Fibroblast of peridontal ligament (primary cell): ENCODE results near the gene PIGO.

Experiments
- DNase-seq: peaks from one replicate; pipeline ENCODE4 v3.0.0-alpha.2; 2010; ENCODE audit errors: extremely low read depth

Gene PIGO

DNA sequence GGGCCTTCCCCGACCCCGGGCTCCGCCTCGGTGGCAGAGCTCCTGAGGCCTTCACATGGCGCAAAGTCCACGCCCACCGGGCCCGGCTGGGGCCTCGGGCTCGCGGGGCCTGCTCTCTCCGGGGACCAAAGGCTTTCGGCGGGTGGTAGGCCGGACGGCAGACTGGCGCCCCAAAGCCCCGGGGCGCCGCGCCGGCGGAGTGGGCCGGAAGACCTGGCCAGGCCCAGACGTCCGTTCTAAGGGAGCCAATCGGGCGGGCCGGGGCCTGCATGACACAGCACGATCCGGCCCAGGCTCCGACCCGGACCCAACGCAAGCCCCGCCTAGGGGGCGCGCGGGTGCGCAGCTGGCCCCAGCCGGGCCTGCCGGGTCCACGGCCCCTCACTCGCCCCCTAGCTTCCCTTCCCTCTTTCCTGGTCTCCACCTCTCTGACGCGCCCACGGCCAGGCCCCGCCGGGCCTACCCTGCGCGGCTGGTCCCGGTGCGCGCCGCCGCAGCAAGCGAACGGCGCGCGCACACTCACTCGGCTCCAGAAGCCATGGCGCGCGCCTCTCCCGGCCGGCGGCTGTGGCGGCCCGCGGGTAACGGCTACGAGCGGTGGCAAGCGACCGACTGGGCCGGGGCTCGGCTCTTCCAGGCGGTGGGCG lies 24.5 kb downstream of the PIGO start:
- peak; percentile 81 for DNase-seq

DNA sequence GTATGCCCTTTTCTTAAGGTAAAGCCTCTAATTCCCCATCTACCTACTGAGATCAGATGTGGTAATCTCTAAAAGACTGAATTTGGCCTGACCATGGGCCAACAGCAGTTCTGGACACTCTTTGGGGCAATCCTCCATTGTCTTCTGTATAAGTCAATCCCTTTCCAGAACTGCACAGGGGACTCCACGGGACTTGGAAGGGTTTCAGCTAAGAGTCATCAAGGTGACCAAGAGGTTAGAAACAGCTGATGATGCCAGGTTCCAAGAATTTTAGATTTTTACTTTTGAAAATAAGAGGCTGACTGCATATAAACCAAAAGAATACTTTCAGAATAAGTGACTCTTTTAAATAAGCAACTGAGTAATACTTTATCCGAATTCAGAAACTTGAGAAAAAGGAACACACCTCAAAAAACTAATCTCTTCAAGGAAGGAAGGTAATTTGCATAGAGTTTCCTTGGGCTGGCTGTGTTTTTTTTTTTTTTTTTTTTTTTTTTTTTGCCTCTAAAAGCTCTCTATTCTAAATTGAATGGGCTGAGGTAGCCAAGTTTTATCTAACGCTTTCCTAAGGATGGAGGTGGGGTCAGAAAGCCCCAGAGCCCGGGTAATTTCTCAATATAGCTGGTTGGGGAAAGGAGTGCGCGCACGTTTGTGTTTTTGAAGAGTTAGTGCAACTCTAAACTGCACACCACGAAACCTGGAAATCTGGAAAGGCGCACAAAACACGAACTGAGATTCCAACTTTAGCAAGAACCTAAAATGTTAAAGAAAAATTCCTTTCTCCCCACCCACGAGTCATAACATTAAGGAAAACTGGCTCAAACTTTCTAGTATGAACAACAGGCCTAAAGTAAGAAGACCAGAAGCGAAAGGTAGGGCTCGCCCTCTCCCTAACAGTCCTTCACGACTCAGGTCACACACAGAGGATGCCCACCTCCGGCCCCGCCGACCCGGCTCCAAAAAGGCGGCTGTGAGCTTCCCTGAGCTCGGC lies 25.3 kb downstream of the PIGO start:
- DNase-seq = peak; percentile 18

DNA sequence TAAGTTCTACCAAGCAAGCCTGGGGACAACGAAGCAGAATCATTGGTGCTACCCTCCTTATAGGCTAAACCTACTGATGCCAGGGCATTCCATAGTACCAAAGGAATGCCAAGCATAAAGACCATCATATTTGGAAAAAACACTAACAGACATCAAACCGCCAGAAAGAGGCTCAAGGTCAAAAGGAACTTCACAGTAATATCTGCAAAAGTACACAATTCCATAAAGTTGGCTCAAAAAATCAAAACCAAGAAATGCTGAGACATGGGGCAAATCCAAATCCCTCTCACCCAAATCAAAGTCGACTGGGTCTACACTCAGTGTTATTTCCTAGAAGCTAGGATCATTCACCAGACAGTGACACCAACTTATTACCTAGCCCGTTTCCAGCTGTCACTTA lies 27.4 kb downstream of the PIGO start:
- no peak for DNase-seq

DNA sequence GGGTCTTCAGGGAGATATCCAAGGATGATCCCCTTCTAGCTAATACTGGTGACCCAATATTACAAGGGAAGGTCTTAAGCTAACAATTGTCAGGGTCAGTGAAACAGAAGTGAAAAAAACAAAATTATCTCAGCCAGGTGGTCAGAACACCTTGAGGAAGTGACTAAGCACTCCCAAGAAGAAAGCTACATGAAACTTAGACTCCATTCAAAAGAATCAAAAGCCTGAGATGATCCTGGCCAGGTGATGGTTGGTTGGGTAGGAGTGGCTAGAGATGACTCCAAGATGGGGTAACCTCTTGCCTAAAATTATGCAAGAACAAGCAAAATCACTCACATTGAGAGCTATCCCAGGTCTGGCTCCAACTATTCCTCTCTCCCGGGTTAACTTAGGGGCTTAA lies 29.3 kb downstream of the PIGO start:
- DNase-seq = no peak

DNA sequence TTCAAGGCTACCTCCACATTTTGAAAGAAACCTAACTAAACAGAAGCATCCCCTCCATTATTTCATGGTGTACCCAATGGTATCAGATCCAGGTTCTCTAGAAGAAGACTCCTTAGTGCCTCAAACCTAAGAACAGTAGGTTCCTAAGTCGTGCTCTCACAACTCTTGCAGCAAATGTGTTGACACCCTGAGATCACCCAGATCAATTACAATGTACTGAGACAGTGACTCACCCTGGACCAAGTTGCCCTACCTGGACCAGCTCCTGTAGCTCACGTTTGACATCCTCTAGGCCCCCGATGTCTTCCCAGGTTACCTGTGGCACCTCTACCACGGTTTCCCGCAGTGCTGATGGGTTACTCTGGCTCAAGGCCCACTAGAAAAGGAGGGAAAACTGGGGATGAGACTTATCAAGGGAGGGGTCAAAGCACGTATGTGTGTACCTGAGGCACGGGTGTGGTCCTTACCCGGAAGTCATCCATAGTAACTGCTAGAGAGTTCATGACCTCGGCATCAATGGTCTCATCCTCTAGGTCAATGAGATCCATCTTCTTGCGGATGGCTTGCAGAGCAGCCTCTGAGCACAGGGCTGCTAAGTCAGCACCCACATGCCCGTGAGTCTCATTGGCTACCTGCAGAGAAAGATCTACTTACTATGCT lies 35.7 kb downstream of the PIGO start:
- DNase-seq = no peak

DNA sequence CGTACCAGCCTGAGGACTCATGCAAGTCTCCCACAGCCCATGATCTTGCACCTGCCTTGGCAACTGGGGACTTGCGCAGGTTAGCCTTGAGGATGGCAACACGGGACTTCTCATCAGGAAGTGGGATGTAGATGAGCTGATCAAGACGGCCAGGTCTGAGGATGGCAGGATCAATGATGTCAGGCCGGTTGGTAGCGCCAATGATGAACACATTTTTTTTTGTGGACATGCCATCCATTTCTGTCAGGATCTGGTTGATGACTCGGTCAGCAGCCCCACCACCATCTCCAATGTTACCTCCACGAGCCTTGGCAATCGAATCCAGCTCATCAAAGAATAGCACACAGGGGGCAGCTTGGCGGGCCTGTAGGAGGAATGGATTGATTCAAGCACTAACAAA lies 37.0 kb downstream of the PIGO start:
- no peak for DNase-seq

DNA sequence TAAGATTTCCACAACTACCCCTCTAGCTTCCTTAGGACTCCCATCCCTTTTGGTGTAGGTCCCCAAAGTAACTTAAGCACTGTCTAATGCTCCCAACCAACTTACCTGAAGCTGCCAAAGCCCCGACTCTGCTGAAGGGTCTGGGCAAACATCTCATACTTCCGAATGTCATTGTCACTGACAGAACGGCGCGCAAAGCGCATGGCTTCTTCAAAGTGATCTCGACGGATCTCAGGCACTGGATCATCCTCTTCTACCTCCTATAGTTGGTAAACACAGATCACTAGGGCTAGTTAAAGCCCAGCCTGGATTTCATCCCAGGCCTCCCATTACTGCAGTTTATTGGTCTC lies 39.1 kb downstream of the PIGO start:
- no peak for DNase-seq

DNA sequence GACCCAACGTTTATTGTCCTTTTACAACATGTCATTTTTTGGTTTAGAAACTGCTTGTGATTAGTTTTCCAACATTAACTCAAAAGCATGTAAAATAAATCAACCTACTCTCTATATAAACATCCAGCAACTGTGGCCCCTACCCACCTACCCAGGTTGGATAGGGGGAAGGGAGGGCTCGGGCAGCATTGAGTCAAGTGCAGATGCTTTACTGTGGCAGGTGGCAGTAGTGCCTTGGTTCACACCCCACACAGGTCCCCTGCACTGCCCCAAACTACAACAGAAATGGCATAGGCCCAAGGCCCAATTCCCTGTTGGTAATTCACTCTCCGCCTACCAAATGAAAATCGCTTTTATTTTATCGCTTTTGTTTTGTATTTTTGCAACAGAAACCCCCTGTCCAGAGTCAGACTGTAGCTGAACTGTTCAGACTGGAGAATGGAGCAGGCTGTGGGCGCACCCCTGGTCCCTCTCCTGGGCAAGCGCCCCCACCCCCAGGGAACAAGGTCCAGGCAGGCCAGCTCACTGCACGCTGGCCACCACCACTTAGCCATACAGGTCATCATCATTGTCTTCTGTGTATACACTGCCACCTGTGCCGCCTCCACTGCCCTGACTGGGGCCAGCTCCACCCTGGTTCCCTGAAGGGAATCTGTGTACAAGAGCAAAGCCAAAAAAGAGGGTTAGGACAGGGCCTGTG lies 39.7 kb downstream of the PIGO start:
- DNase-seq = no peak

DNA sequence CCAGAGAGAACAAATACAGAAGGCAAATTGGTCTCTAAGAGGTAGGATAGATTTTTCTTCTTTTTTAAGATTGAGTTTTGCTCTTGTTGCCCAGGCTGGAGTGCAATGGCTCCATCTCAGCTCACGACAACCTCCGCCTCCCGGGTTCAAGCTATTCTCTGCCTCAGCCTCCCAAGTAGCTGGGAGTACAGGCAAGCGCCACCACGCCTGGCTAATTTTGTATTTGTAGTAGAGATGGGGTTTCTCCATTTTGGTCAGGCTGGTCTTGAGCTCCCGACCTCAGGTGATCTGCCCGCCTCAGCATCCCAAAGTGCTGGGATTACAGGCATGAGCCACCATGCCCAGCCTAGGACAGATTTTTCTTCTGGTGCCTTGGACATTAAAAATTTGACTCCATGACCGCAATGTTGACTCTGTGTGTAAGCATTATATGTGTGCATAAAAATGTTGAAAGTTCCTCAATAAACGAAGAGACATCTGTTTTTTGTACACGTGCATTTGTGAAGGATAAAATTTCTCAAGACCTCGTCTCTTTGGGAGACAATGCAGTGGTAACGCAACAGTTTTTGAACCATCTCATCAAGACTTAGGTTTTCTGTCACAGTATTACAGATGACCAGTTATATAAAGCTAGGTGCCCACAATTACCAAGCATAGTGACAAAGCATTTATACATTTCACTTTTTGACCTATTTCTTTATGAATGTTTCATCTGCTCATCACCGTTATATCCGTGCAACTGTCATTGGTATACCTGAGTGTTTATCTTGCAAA lies 41.3 kb downstream of the PIGO start:
- no peak for DNase-seq

DNA sequence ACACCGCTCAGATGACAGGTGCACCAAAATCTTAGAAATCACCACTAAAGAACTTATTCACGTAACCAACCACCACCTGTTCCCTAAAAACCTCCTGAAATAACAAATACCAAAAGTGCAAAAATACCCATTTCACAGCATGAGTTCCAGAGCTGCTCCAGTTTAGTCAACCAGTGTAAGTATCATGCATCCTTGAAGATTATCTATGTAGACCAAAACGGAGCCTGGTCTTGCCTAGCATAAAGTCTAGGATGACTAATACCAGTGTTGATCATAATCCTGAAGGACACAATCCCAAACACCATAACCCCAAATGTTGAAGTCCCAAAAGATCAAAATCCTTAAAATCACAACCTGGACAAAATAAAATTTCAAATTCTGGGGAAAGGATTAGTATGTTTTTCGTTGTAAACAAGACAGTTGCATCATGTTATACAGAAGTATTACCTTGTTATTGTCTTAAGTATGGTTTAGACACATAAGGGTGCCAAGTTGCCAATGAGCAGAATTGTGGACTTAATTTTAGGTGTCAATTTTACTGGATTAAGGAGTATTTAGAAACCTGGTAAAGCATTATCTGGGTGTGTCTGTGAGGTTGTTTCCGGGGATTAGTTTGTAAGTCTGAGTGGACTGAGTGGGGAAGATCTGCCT lies 42.1 kb downstream of the PIGO start:
- no peak for DNase-seq

DNA sequence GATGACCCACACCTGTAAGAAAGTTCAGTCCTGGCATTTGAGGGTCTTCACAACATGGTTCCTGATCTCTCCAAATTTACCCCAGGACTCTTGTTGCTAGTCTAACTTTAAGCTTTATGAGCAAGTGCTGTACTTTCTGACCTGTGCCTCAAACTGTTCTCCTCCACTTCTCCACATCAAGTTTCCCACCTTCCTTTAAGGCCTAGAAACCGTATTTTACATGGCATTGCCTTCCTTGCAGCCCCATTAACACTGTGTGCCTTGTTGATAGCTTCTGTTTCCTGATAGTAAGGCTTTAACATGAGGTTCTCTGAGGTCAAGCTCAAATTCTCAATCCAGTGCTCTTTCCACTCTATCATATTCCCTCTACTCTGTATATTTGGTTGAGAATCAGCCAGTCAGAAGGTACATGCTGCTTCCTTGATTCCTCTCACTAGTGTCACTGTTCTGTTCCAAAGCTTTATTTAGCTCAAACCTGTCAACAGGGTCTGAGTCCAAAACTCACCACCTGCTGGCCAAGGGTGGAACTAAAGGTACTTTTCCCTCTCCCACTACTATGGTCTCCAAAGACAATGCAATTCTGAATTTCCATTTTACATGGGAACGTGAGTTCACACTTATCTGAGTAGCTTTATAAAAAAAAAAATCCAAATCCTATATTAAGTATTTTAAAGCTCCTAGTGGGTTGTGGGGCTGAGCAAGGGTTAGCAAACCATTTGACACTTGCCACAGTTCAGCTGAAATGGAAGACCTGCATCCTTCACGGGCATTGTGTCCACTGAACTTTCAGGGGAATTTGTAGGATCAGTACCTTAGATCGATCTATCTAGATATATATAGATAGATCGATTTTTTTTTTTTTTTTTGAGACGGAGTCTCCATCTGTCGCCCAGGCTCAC lies 45.1 kb downstream of the PIGO start:
- peak; percentile 39 for DNase-seq

DNA sequence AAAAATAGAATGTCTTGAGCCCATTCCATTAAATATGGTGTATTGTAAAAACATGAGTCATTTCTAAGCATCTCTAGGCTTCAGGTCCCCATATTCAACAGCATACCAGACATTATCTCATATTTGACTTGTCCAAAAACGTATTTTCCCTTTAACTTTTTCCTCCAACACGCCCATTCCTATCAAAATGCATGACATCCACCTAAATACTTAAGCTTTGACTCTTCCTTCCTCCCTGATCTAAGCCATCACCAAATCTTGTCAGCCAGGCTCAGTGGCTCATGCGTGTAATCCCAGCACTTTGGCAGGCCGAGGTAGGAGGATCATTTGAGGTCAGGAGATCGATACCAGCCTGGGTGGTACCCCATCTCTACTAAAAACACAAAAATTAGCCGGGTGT lies 47.9 kb downstream of the PIGO start:
- no peak for DNase-seq

DNA sequence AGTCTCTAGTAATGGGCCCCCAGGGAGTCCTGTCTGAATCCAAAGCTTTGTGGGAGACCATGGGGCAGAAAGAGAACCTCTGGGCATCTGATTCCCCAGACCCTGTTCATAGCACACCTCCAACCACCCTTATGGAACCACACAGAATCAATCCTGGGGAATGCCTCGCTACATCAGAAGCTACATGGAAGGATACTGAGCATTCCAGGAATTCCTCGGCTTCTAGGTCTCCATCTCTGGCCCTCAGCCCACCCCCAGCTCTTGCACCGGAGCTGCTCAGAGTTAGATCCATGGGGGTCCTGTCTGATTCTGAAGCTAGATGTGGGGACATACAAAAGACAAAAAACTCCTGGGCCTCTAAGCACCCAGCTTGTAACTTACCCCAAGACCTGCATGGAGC lies 52.3 kb downstream of the PIGO start:
- DNase-seq = no peak

DNA sequence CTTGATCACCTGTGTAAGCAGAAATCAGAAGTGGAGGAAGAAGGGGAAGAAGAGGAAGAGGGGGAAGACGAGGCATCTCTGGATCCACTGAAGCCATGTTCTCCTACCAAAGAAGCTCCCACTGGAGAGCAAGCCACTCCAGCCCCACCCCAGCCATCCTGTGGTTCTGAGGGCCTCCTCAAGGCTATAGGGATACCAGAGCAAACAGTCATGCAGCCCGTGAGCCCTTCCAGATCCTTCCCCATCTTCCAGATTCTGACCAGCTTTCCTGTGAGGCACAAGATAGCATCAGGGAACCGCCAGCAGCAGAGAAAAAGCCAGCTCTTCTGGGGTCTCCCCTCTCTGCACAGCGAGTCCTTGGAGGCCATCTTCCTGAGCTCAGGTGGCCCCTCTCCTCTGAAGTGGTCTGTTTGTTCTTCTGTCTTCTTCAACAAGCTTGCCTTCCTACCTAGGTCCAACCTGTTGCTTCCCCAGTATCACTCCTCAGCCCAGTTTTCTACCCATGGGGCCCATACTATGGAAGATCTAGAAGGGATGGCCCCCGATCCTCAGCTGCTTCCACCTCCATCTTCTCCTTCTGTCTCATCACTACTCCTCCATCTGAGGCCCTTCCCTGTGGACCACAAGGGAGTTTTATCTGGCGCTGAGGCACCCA lies 53.4 kb downstream of the PIGO start:
- DNase-seq = no peak

DNA sequence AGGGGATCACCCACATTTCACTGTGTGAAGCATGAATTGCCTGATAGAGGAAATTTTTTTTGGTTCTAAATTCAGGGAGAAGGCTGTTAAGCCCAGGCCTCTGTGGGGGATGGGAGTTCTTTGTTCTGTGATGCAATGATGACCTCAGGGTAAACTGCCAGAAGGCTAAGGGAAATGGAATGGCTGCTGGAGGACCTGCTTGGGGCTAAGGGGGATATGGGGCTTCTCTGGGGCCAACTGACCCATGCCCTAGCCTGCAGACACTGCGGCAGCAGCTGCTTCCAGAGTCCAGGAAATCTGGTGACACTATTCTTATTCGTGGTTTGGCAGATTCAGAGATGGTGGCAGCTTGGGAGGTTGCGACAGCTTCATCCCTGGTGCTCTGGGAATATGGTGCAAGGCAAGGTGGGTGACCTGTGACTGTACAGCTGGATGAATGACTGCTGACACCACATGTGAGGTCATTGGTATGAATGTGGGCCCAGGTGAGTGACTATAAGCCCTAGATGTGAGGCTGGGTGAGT lies 54.2 kb downstream of the PIGO start:
- peak; percentile 38 for DNase-seq
